Kidney (tissue), 14 donors: Measurements from ENCODE around the gene PTPRK. TPM values are rescaled to one million over a fixed set of nuclear protein-coding genes. Genes with fewer than 3 reads are reported as not detected.

Experiments used
- DNase-seq, 5 donors: peaks; one replicate each; pipeline ENCODE4 v3.0.0-alpha.2; 2013 to 2020
- FAIRE-seq: peaks from 2 replicates; lab custom pipeline; 2012; peaks lifted over from hg19 to GRCh38; lab: Jason Lieb, UNC
- H3K27ac ChIP-seq, 2 donors: one replicate each; pipeline ENCODE4 v1.7.0; 2013; ENCODE audit warnings: low read depth in 2 of 2, low read length in 2 of 2, inconsistent platforms in 1 of 2
- H3K27me3 ChIP-seq: one replicate; pipeline ENCODE4 v1.7.1; 2013; ENCODE audit warnings: low read length, inconsistent platforms; ENCODE audit not compliant: control insufficient read depth, insufficient read depth
- H3K36me3 ChIP-seq, 3 donors: one replicate each; pipeline versions ENCODE4 v1.7.0 to v1.7.1; 2013; ENCODE audit warnings: low read length in 3 of 3, control low read depth in 1 of 3, inconsistent platforms in 1 of 3; ENCODE audit not compliant: insufficient read depth in 3 of 3, control insufficient read depth in 2 of 3
- H3K4me1 ChIP-seq, 3 donors: one replicate each; pipeline versions ENCODE4 v1.7.0 to v1.7.1; 2013; ENCODE audit warnings: low read length in 3 of 3, inconsistent platforms in 1 of 3, low read depth in 1 of 3; ENCODE audit not compliant: control insufficient read depth in 2 of 3, insufficient read depth in 2 of 3
- H3K4me3 ChIP-seq, 3 donors: one replicate each; pipeline versions ENCODE4 v1.7.0 to v1.8.1; 2013; ENCODE audit warnings: low read length in 3 of 3, control low read depth in 1 of 3, inconsistent platforms in 1 of 3
- H3K9ac ChIP-seq, 3 donors: one replicate each; pipeline versions ENCODE4 v1.7.0 to v1.7.1; 2013; ENCODE audit warnings: low read length in 3 of 3, control low read depth in 1 of 3, inconsistent platforms in 1 of 3
- H3K9me3 ChIP-seq, 3 donors: one replicate each; pipeline versions ENCODE4 v1.7.0 to v1.7.1; 2013; ENCODE audit warnings: low read length in 3 of 3, control low read depth in 1 of 3, inconsistent platforms in 1 of 3; ENCODE audit not compliant: control insufficient read depth in 2 of 3, insufficient read depth in 1 of 3
- intact Hi-C: fragments of 100-400 bp; cut with DNase I; formaldehyde crosslinking; loops from one replicate; pipeline ENCODE4 v1.11.1; 2022
- polyA plus RNA-seq: library from polyadenylated mRNA; stranded (reverse); fragments of 350-450 nt; fragmentation: Illumina TruSeq; extraction: RNeasy Lipid Tissue Mini Kit (QIAGEN cat#74804); gene quantifications from one replicate; pipeline ENCODE4 v1.2.3, GENCODE V29; 2014; ENCODE audit warnings: low read depth, low replicate concordance; ENCODE audit not compliant: insufficient read depth
- total RNA-seq: library from RNA; stranded (reverse); fragmentation: NEBNext Ultra II Directional; extraction: Animal tissue kit (Norgen Biotek cat#: 25700); gene quantifications from one replicate; pipeline ENCODE4 v1.2.1, GENCODE V29; 2021
- TF ChIP-seq, protein P1 (sequence below): IDR thresholded peaks from 3 replicates; pipeline ENCODE4 v1.5.1; 2012; ENCODE audit warnings: mild to moderate bottlenecking, moderate library complexity, borderline replicate concordance; ENCODE audit not compliant: insufficient read depth; ENCODE audit errors: extremely low read depth
- donor health status: control.
- donor health status: control.
- donor health status: control.
- donor health status: control.
- donor health status: control.
- donor health status: DM: yes; HTN: yes; CAD: no.
- donor health status: Normal renal cell carcinoma (clear cell type).

PTPRK gene
- total and polyA plus RNA-seq, 2 donors from 2014 or later, result 9.2 to 72.8 TPM

DNA sequence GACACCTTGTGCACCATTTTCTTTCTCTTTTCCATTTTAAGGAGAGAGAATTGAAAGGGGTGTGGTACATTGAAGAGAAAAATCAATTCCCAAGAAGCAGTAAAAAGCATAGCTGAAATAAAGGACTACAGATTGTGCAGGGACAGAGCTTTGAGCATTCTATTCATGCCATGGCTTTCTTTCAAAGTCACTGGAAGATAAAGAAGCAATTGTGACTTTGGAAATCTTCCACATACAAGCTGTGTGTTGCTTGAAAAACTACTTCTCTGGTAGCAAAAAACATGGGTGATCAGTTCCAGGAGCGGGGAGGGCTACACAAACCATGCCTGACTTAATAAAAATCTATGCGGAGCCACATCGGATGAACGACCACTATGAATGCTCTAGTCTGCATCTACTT is 389.4 kb downstream of the PTPRK start:
- no peak overlapping the region for H3K27ac ChIP-seq
- intact Hi-C loops, result no loop called here
- TF ChIP-seq, protein P1, sequence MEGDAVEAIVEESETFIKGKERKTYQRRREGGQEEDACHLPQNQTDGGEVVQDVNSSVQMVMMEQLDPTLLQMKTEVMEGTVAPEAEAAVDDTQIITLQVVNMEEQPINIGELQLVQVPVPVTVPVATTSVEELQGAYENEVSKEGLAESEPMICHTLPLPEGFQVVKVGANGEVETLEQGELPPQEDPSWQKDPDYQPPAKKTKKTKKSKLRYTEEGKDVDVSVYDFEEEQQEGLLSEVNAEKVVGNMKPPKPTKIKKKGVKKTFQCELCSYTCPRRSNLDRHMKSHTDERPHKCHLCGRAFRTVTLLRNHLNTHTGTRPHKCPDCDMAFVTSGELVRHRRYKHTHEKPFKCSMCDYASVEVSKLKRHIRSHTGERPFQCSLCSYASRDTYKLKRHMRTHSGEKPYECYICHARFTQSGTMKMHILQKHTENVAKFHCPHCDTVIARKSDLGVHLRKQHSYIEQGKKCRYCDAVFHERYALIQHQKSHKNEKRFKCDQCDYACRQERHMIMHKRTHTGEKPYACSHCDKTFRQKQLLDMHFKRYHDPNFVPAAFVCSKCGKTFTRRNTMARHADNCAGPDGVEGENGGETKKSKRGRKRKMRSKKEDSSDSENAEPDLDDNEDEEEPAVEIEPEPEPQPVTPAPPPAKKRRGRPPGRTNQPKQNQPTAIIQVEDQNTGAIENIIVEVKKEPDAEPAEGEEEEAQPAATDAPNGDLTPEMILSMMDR, result no peak
- H3K9me3 ChIP-seq, result no peaks in the 10 kb centered on the region
- no peaks in the 10 kb centered on the region for H3K4me1 ChIP-seq
- FAIRE-seq, result no peak
- no peaks in the 10 kb centered on the region for H3K36me3 ChIP-seq
- no peak overlapping the region for H3K4me3 ChIP-seq
- H3K27me3 ChIP-seq, result no peaks in the 10 kb centered on the region
- no peak overlapping the region for H3K9ac ChIP-seq
- DNase-seq, result no peak

DNA sequence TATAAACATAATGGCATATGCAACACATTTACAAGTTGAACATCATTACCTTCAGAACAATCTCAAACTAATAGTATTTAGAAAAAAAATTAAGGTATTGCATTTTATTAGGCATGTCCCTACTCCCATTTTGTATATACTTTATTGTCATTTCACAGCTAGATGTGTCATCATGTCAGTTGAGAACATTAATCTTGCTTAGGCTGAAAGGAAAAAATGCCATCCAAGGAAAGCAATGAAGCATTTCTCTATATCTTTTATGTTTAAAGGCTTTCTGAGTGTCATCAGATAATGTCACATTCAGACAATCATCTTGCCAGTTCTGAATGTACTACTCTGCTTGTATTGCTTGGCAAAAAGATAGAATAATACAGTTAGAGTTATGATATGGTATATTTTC is 390.7 kb downstream of the PTPRK start:
- intact Hi-C loops, result no loop called here
- no peaks in the 10 kb centered on the region for H3K36me3 ChIP-seq
- no peaks in the 10 kb centered on the region for H3K4me1 ChIP-seq
- TF ChIP-seq, protein P1, result no peak
- no peaks in the 10 kb centered on the region for H3K27me3 ChIP-seq
- no peak overlapping the region for H3K4me3 ChIP-seq
- DNase-seq, result no peak
- H3K27ac ChIP-seq, result no peak overlapping the region
- no peak for FAIRE-seq
- H3K9ac ChIP-seq, result no peak overlapping the region
- no peaks in the 10 kb centered on the region for H3K9me3 ChIP-seq

DNA sequence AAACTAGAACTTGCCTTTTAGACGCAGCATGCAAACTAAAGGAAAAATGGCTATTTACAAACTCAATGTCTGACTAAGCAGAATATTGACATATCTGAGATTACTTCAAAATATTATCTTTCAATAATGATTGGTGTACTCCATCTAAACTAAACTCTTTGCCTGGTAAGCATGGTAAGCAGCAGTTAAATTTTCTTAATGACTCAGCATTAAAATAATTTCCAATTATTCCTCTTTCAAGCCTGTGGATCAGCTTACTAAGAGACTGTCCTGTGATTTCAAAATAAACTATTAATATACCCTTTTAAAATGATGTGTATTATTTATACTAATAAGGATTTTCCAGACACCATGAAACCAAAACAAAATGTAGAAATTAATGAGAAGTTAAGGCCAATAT is 392.7 kb downstream of the PTPRK start:
- no peak overlapping the region for H3K9ac ChIP-seq
- TF ChIP-seq, protein P1, result no peak
- intact Hi-C loops, result no loop called here
- DNase-seq (no peak), FAIRE-seq (no peak)
- no peak overlapping the region for H3K27ac ChIP-seq
- no peaks in the 10 kb centered on the region for H3K9me3 ChIP-seq
- no peaks in the 10 kb centered on the region for H3K27me3 ChIP-seq
- no peak overlapping the region for H3K4me3 ChIP-seq
- no peaks in the 10 kb centered on the region for H3K36me3 ChIP-seq
- no peaks in the 10 kb centered on the region for H3K4me1 ChIP-seq

DNA sequence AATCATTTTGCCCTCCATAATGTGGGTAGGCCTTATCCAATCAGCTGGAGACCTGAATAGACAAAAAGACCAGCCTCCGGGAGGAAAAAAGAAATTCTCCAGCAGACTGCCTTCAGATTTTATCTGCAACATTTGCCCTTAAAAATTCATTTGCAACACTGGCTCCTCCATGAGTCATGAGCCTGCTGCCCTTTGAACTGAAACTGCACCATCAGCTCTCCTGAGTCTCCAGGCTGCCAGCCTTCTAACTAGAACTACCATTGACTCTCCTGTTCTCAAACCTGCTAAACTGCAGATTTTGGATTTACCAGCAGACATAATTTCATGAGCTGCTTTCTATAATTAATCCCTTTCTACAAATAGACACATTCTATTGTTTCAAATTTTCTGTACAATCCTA is 395.7 kb downstream of the PTPRK start:
- peak in 1 of 5 donors; percentile 3 for DNase-seq
- FAIRE-seq, result no peak
- Histone ChIP-seq H3K9me3 (no peaks in the 10 kb centered on the region), H3K36me3 (no peaks in the 10 kb centered on the region), H3K27ac (no peak overlapping the region), H3K4me1 (no peaks in the 10 kb centered on the region), H3K27me3 (no peaks in the 10 kb centered on the region), H3K4me3 (no peak overlapping the region), H3K9ac (no peak overlapping the region)
- intact Hi-C loops, result no loop called here
- TF ChIP-seq, protein P1, result no peak
